Erythroblast (primary cell): ENCODE data around the gene CELA2B.

Experiments
- GATA1 ChIP-seq: IDR thresholded peaks from 2 replicates; pipeline ENCODE4 v1.6.1; 2011; ENCODE audit warnings: low read depth, mild to moderate bottlenecking, control low read depth, low read length, moderate library complexity
- POLR2A ChIP-seq: IDR thresholded peaks from 2 replicates; pipeline ENCODE4 v1.6.1; 2011; ENCODE audit warnings: mild to moderate bottlenecking, low read length

GRCh38 chr1:15465674-15466073 lies 10.2 kb upstream of the CELA2B start:
- TF ChIP-seq POLR2A, result no peak
- no peak for TF ChIP-seq GATA1
